ENCODE measurements around the gene TP53BP1.
A peak's percentile ranks its signal among the peaks of the same experiment; 100 is the strongest.

The TP53BP1 gene

GRCh38 chr15:43519196-43519595 is 26.2 kb upstream of the TP53BP1 start:
- no peak for DNase-seq

- peak; percentile 4 for DNase-seq
These were observed 25.3 kb upstream of the TP53BP1 start for GRCh38 chr15:43518197-43518761.

GRCh38 chr15:43517354-43518196 is 24.6 kb upstream of the TP53BP1 start, which contains the start of gene MAP1A:
TSS of gene MAP1A (plus strand) at chr15:43517608. CDS start at chr15:43521474, 3,866 bp downstream.
- DNase-seq: no peak

- DNase-seq: no peak
These were observed 23.9 kb upstream of the TP53BP1 start for GRCh38 chr15:43516801-43517353.

GRCh38 chr15:43516185-43516584 is 23.2 kb upstream of the TP53BP1 start:
- no peak for DNase-seq

GRCh38 chr15:43515741-43516140 is 22.8 kb upstream of the TP53BP1 start:
- no peak for DNase-seq

GRCh38 chr15:43514241-43515057 is 21.5 kb upstream of the TP53BP1 start:
- peak; percentile 57 for DNase-seq

- no peak for DNase-seq
These were observed 20.6 kb upstream of the TP53BP1 start for GRCh38 chr15:43513550-43513949.

GRCh38 chr15:43511012-43511885 is 18.3 kb upstream of the TP53BP1 start:
- peak; percentile 30 for DNase-seq

- DNase-seq: peak; percentile 99
These were observed 17.4 kb upstream of the TP53BP1 start for GRCh38 chr15:43510200-43511011.

GRCh38 chr15:43509660-43510199 is 16.8 kb upstream of the TP53BP1 start:
- no peak for DNase-seq

- DNase-seq: no peak
These were observed 16.2 kb upstream of the TP53BP1 start for GRCh38 chr15:43508991-43509659.

- DNase-seq: no peak
These were observed 15.5 kb upstream of the TP53BP1 start for GRCh38 chr15:43508421-43508820.

GRCh38 chr15:43505738-43506137 is 12.8 kb upstream of the TP53BP1 start:
- DNase-seq: no peak

GRCh38 chr15:43499635-43500034 is 6.7 kb upstream of the TP53BP1 start:
- no peak for DNase-seq

GRCh38 chr15:43498990-43499389 is 6.0 kb upstream of the TP53BP1 start:
- no peak for DNase-seq

- DNase-seq: no peak
These were observed 932 bp upstream of the TP53BP1 start for GRCh38 chr15:43493703-43494472.

- no peak for DNase-seq
These were observed 690 bp downstream of the TP53BP1 start for GRCh38 chr15:43492266-43492665.

GRCh38 chr15:43489191-43489590 is 3.8 kb downstream of the TP53BP1 start:
- no peak for DNase-seq

GRCh38 chr15:43488790-43489189 is 4.2 kb downstream of the TP53BP1 start:
- no peak for DNase-seq
